ENCODE measurements around the gene RDH5.
"Not testable (repeated sequence)": the region's sequence is repeated elsewhere in the genome, so short reads cannot be mapped to it uniquely, and the experiment has no call there.

RDH5 gene

GRCh38 chr12:55746174-55746912 lies 26.1 kb downstream of the RDH5 start:
- no peak for DNase-seq (ENCODE audit: low spot score in 2 of 2)
- Mint-ChIP-seq H3K4me1 (peaks cover 31% of the 10 kb centered on the region), H3K9me3 (no peaks in the 10 kb centered on the region), H3K4me3 (peak overlapping the region; percentile 67), H3K27me3 (peaks cover 2% of the 10 kb centered on the region), H3K27ac (peak overlapping the region; percentile 8), H3K36me3 (peaks cover 2% of the 10 kb centered on the region)
- ATAC-seq (ENCODE audit: low read depth): no peak

- H3K4me1 Mint-ChIP-seq: peaks cover 31% of the 10 kb centered on the region
- peak overlapping the region; percentile 21 for H3K27ac Mint-ChIP-seq
- H3K27me3 Mint-ChIP-seq: peaks cover 2% of the 10 kb centered on the region
- DNase-seq (ENCODE audit: low spot score in 2 of 2): no peak
- no peaks in the 10 kb centered on the region for H3K9me3 Mint-ChIP-seq
- ATAC-seq (ENCODE audit: low read depth): no peak
- peaks cover 2% of the 10 kb centered on the region for H3K36me3 Mint-ChIP-seq
- H3K4me3 Mint-ChIP-seq: no peak overlapping the region
Observed at GRCh38 chr12:55746913-55747231, 26.7 kb downstream of the RDH5 start.

GRCh38 chr12:55748230-55748993 lies 28.2 kb downstream of the RDH5 start:
- no peak for ATAC-seq (ENCODE audit: low read depth)
- no peak for DNase-seq (ENCODE audit: low spot score in 2 of 2)
- Mint-ChIP-seq H3K27ac (peak overlapping the region; percentile 75), H3K27me3 (no peaks in the 10 kb centered on the region), H3K4me3 (no peak overlapping the region), H3K9me3 (no peaks in the 10 kb centered on the region), H3K4me1 (peaks cover 22% of the 10 kb centered on the region), H3K36me3 (peaks cover 4% of the 10 kb centered on the region)

GRCh38 chr12:55755246-55755645 lies 35.1 kb downstream of the RDH5 start:
- Mint-ChIP-seq H3K9me3 (no peaks in the 10 kb centered on the region), H3K36me3 (peaks cover 19% of the 10 kb centered on the region), H3K4me1 (no peaks in the 10 kb centered on the region)

GRCh38 chr12:55757701-55758100 lies 37.5 kb downstream of the RDH5 start:
- DNase-seq (ENCODE audit: low spot score in 2 of 2): no peak
- Mint-ChIP-seq H3K27ac (no peak overlapping the region), H3K4me3 (no peak overlapping the region), H3K4me1 (no peaks in the 10 kb centered on the region), H3K36me3 (peaks cover 24% of the 10 kb centered on the region), H3K9me3 (no peaks in the 10 kb centered on the region), H3K27me3 (no peaks in the 10 kb centered on the region)
- no peak for ATAC-seq (ENCODE audit: low read depth)

More at GRCh38 chr12:55755246-55755645, 35.1 kb downstream of the RDH5 start:
- H3K4me3 Mint-ChIP-seq: no peak overlapping the region
- DNase-seq (ENCODE audit: low spot score in 2 of 2) (no peak), ATAC-seq (ENCODE audit: low read depth) (no peak)
- H3K27me3 Mint-ChIP-seq: no peaks in the 10 kb centered on the region
- peak overlapping the region; percentile 63 for H3K27ac Mint-ChIP-seq

GRCh38 chr12:55758575-55758974 lies 38.4 kb downstream of the RDH5 start:
- not testable (repeated sequence) for ATAC-seq (ENCODE audit: low read depth); DNase-seq (ENCODE audit: low spot score in 2 of 2); H3K27ac Mint-ChIP-seq; H3K27me3 Mint-ChIP-seq; H3K4me1 Mint-ChIP-seq; H3K4me3 Mint-ChIP-seq; H3K9me3 Mint-ChIP-seq
- peaks cover 24% of the 10 kb centered on the region for H3K36me3 Mint-ChIP-seq

GRCh38 chr12:55760663-55761062 lies 40.5 kb downstream of the RDH5 start:
- Mint-ChIP-seq H3K4me1 (no peaks in the 10 kb centered on the region), H3K36me3 (peaks cover 19% of the 10 kb centered on the region), H3K9me3 (no peaks in the 10 kb centered on the region), H3K4me3 (no peak overlapping the region), H3K27me3 (no peaks in the 10 kb centered on the region), H3K27ac (peak overlapping the region; percentile 82)
- DNase-seq (ENCODE audit: low spot score in 2 of 2) (no peak), ATAC-seq (ENCODE audit: low read depth) (no peak)

- H3K36me3 Mint-ChIP-seq: peaks cover 16% of the 10 kb centered on the region
- H3K9me3 Mint-ChIP-seq: no peaks in the 10 kb centered on the region
- ATAC-seq (ENCODE audit: low read depth) (no peak), DNase-seq (ENCODE audit: low spot score in 2 of 2) (no peak)
- no peaks in the 10 kb centered on the region for H3K27me3 Mint-ChIP-seq
- H3K4me1 Mint-ChIP-seq: no peaks in the 10 kb centered on the region
- no peak overlapping the region for H3K27ac Mint-ChIP-seq
- no peak overlapping the region for H3K4me3 Mint-ChIP-seq
Observed at GRCh38 chr12:55762646-55763045, 42.5 kb downstream of the RDH5 start.

GRCh38 chr12:55765736-55766290 lies 45.6 kb downstream of the RDH5 start:
- Mint-ChIP-seq H3K4me3 (no peak overlapping the region), H3K36me3 (peaks cover 15% of the 10 kb centered on the region), H3K27ac (no peak overlapping the region), H3K4me1 (peaks cover 3% of the 10 kb centered on the region), H3K27me3 (no peaks in the 10 kb centered on the region), H3K9me3 (no peaks in the 10 kb centered on the region)
- DNase-seq (ENCODE audit: low spot score in 2 of 2): no peak
- ATAC-seq (ENCODE audit: low read depth): no peak

- DNase-seq (ENCODE audit: low spot score in 2 of 2): no peak
- H3K4me1 Mint-ChIP-seq: peaks cover 3% of the 10 kb centered on the region
- H3K27ac Mint-ChIP-seq: no peak overlapping the region
- no peak overlapping the region for H3K4me3 Mint-ChIP-seq
- H3K27me3 Mint-ChIP-seq: no peaks in the 10 kb centered on the region
- no peak for ATAC-seq (ENCODE audit: low read depth)
- H3K9me3 Mint-ChIP-seq: no peaks in the 10 kb centered on the region
- peaks cover 14% of the 10 kb centered on the region for H3K36me3 Mint-ChIP-seq
Observed at GRCh38 chr12:55767156-55767555, 47.0 kb downstream of the RDH5 start.

GRCh38 chr12:55771736-55772135 lies 51.5 kb downstream of the RDH5 start:
- Mint-ChIP-seq H3K4me1 (peaks cover 5% of the 10 kb centered on the region), H3K4me3 (no peak overlapping the region), H3K27ac (peak overlapping the region; percentile 48), H3K27me3 (no peaks in the 10 kb centered on the region), H3K36me3 (peaks cover 16% of the 10 kb centered on the region), H3K9me3 (no peaks in the 10 kb centered on the region)
- no peak for ATAC-seq (ENCODE audit: low read depth)
- no peak for DNase-seq (ENCODE audit: low spot score in 2 of 2)

Measured in memory B cell (primary cell).